Mesothelial cell of epicardium (in vitro differentiated cells): ENCODE results near the gene TACC3. TPM values are rescaled to one million over a fixed set of nuclear protein-coding genes. Genes with fewer than 3 reads are reported as not detected.

ENCODE experiments used
- DNase-seq, 2 experiments: peaks; one replicate each; pipeline ENCODE4 v3.0.0; 2021; ENCODE audit warnings: low spot score in 2 of 2; ENCODE audit not compliant: unreplicated experiment in 2 of 2
- H3K27ac Mint-ChIP-seq: 2 replicates; pipeline ENCODE4 v1.8.0; 2021; ENCODE audit warnings: mixed read lengths
- H3K27me3 Mint-ChIP-seq: 2 replicates; pipeline ENCODE4 v1.8.0; 2021; ENCODE audit warnings: low read depth, mixed read lengths
- H3K36me3 Mint-ChIP-seq: 2 replicates; pipeline ENCODE4 v1.8.0; 2021; ENCODE audit warnings: mixed read lengths
- H3K4me1 Mint-ChIP-seq: 2 replicates; pipeline ENCODE4 v1.8.0; 2021; ENCODE audit warnings: mixed read lengths
- H3K4me3 Mint-ChIP-seq: 2 replicates; pipeline ENCODE4 v1.8.0; 2021; ENCODE audit warnings: mild to moderate bottlenecking, moderate library complexity, mixed read lengths
- H3K9me3 Mint-ChIP-seq: 2 replicates; pipeline ENCODE4 v1.8.0; 2021; ENCODE audit warnings: mixed read lengths
- CTCF ChIP-seq: fragments of 200-600 bp; sonication (generic); IDR thresholded peaks from one replicate; pipeline ENCODE4 v1.5.0; 2021; ENCODE audit warnings: antibody characterized with exemption; ENCODE audit not compliant: unreplicated experiment
- total RNA-seq: library from RNA; stranded (reverse); gene quantifications from 3 replicates; pipeline ENCODE4 v1.2.1, GENCODE V29; 2021

The TACC3 gene
- total RNA-seq, 1 donor from 2014 or later: 45.3 TPM

DNA sequence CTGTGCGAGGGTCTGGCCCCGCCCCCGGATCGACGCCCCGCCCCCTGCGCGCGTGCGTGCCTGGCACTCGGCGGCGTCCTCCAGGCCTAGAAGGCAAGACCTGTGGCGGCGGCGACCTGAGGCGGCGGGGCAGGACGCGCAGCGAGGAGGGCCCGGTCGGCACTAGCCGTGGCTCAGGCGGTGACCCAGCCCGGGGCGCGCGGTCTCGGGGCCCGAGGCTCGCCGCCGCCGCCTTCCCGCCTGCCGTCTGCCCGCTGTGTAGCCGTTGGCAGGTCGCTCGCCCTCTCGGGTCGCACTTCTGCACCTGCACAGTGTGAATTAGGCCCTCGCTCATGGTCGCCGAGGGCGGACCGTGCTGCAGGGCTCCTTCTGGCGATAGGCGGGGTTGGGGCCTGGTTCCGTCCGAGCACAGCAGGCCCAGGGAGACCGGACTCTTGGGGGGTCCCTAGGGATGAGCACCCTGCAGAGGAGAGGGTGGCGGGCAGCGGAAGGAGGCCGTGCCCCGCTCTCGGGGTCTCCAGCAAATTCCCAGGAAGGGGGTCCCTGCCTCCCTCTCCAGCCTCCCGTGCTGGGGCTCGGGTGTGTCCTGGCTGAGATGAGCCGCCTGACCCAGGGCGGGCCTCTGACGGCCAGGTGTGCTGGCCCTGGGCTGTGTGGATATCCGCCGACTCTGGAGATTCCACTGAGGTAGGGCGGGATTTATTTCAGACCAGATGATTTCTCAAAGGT is 36.7 kb upstream of the TACC3 start:
- Mint-ChIP-seq H3K9me3 (no peaks in the 10 kb centered on the region), H3K4me1 (peaks cover 10% of the 10 kb centered on the region), H3K36me3 (peaks cover 2% of the 10 kb centered on the region), H3K27me3 (no peaks in the 10 kb centered on the region), H3K27ac (peak overlapping the region; percentile 50), H3K4me3 (peak overlapping the region; percentile 56)
- no peak for TF ChIP-seq CTCF
- DNase-seq: no peak

- no peak for DNase-seq
- H3K27ac Mint-ChIP-seq: peak overlapping the region; percentile 25
- no peaks in the 10 kb centered on the region for H3K9me3 Mint-ChIP-seq
- peaks cover 10% of the 10 kb centered on the region for H3K4me1 Mint-ChIP-seq
- TF ChIP-seq CTCF: no peak
- no peaks in the 10 kb centered on the region for H3K27me3 Mint-ChIP-seq
- H3K36me3 Mint-ChIP-seq: peaks cover 5% of the 10 kb centered on the region
- H3K4me3 Mint-ChIP-seq: peak overlapping the region; percentile 30
Observed at GRCh38 chr4:1685235-1686150, 35.8 kb upstream of the TACC3 start.

- H3K9me3 Mint-ChIP-seq: no peaks in the 10 kb centered on the region
- H3K4me3 Mint-ChIP-seq: peak overlapping the region; percentile 34
- DNase-seq: no peak
- peaks cover 11% of the 10 kb centered on the region for H3K36me3 Mint-ChIP-seq
- peaks cover 10% of the 10 kb centered on the region for H3K4me1 Mint-ChIP-seq
- no peaks in the 10 kb centered on the region for H3K27me3 Mint-ChIP-seq
- no peak overlapping the region for H3K27ac Mint-ChIP-seq
- no peak for TF ChIP-seq CTCF
Observed at GRCh38 chr4:1686440-1687036, 34.8 kb upstream of the TACC3 start.

- Mint-ChIP-seq H3K4me3 (no peak overlapping the region), H3K27me3 (no peaks in the 10 kb centered on the region), H3K36me3 (peaks cover 25% of the 10 kb centered on the region), H3K9me3 (no peaks in the 10 kb centered on the region), H3K4me1 (no peaks in the 10 kb centered on the region), H3K27ac (no peak overlapping the region)
- DNase-seq: no peak
- no peak for TF ChIP-seq CTCF
Observed at GRCh38 chr4:1690698-1691097, 30.6 kb upstream of the TACC3 start.

DNA sequence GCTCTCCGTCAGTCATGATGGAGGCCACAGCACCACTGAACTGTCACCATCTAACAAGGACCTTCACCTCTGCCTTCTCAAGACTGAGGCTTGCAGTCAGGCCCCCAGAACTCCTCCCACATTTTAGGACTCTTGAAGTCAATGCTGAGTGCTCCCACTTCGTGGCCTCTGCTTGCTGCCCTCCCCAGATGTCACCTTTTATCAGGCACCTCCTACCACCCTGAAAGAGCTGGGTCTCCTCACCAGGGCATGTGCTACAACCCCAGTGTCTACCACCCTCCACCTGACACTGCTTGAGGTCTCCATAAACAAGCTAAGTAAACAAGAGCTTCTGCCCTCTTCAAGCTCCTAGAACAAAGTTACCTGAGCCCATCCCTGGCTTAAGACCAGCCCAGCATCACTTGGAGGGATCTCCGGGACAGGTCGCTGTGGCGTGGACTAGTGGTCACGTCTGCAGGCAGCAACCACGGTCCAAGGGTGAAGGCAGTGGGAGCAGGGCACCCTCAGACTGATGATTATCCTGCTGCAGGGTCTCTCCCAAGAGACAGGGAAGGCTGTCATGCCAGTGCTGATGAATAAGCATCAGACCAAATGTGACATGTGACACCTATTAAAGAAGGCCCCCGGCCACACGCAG is 29.5 kb upstream of the TACC3 start:
- Mint-ChIP-seq H3K27ac (no peak overlapping the region), H3K4me1 (no peaks in the 10 kb centered on the region), H3K27me3 (no peaks in the 10 kb centered on the region), H3K36me3 (peaks cover 29% of the 10 kb centered on the region), H3K4me3 (no peak overlapping the region), H3K9me3 (no peaks in the 10 kb centered on the region)
- no peak for DNase-seq
- TF ChIP-seq CTCF: no peak
